ENCODE data around the gene ERG.

The ERG gene, protein sequence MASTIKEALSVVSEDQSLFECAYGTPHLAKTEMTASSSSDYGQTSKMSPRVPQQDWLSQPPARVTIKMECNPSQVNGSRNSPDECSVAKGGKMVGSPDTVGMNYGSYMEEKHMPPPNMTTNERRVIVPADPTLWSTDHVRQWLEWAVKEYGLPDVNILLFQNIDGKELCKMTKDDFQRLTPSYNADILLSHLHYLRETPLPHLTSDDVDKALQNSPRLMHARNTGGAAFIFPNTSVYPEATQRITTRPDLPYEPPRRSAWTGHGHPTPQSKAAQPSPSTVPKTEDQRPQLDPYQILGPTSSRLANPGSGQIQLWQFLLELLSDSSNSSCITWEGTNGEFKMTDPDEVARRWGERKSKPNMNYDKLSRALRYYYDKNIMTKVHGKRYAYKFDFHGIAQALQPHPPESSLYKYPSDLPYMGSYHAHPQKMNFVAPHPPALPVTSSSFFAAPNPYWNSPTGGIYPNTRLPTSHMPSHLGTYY
- 0 to 0.18 (median 0) reads per million in 4 experiments for total RNA-seq

DNA sequence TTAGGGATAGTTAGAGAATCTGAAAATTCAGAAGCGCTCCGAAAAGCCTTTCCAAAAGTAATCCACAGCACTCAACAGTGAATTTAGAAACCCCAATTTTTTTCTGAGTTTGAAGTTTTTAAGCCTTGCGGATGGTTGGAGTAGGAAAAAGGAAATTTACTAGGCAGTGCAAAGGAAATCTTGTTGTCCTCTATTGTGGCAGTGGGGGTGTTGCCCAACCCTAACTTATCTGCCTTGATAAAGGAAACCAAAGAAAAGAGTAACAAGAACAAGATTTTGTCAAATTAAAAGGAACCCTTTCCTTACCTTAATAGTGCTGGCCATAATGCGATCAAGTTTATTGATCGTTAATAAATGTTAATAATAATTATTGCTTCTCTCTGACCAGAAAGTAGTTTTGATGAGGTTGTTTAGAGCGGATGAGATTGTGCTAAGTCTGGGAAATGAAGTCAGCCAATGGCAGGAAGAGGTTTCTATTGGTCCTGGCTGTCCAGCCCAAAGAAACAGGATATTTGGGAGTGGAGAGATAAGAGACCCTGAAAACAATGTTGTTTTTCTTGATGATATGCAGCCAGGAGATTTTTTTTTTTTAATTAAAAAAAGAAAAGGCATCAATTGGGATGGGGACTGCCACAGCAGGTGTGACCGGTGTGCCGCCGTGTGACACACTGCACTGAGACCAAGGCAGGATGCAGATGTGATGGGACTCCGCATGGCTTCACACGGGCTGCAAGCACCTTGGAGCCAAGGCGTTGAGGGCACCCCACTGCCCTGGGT lies at the start of gene ERG:
Gene ERG (minus strand): TSS at position 421 of the 777 bp plus-strand sequence. CDS start 97 bp downstream, at position 324.
- no peak for DNase-seq

- DNase-seq, result no peak
Measured at GRCh38 chr21:38544661-38545060, 46.4 kb upstream of the ERG start.

DNA sequence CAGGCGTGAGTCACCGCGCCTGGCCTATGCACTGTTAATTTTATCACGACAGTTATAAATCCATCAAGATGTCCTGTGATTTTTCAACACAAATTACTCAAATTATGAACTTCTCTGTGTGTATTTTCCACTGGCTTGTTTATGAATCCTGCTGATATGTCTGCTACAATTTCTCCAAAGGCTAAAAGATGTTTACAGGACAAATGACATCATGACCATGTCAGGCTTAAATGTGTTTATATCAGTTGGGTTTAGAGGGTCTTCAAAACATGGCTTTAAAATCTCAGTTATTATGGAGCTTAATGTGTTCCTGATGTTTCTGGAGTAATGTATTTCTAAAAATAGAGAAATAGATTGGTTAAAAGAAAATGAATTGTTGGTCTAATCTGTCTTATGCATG lies 44.0 kb upstream of the ERG start:
- DNase-seq, result no peak

DNA sequence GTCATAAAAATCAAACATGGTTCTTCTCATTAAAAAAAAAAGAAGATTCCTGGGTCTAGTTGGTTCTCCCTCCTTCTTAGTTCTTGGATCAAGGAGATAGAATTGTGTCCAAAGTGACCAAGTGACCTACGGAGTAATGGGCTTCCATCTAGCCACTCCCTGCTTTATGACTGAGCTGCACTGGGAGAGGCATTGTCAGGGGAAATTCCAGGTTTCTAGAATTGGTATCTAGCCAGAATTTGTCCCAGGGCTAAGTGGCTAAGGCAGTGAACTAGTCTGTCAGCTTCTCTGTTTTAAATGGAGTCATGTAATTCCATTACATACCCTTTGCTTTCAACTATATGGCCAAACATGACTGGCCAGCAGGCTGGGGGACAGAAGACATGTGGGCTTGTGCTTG lies 40.1 kb upstream of the ERG start:
- DNase-seq, result no peak

DNA sequence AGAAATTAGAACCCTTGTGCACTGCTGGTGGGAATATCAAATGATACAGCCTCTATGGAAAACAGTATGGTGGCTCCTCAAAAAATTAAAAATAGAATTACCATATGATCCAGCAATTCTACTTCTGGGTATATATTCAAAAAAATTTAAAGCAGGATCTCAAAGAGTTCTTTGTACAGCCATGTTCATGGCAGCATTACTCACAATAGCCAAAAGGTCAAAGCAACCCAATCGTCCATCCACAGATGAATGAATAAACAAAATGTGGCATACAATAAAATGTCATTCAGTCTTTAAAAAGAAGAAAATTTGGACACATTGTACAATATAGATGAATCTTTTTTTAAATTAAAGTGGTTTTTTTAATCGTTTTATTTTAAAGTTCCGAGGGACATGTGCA lies 36.3 kb upstream of the ERG start:
- DNase-seq, result no peak

- no peak for DNase-seq
Measured at GRCh38 chr21:38533887-38534286, 35.6 kb upstream of the ERG start.

- DNase-seq, result no peak
Measured at GRCh38 chr21:38531591-38531990, 33.3 kb upstream of the ERG start.

GRCh38 chr21:38531039-38531541 lies 32.8 kb upstream of the ERG start:
- no peak for DNase-seq

- no peak for DNase-seq
Measured at GRCh38 chr21:38527737-38528136, 29.5 kb upstream of the ERG start.

GRCh38 chr21:38525454-38525853 lies 27.2 kb upstream of the ERG start:
- DNase-seq, result no peak

- no peak for DNase-seq
Measured at GRCh38 chr21:38524168-38525153, 26.2 kb upstream of the ERG start.

GRCh38 chr21:38520511-38520910 lies 22.2 kb upstream of the ERG start:
- DNase-seq, result no peak

DNA sequence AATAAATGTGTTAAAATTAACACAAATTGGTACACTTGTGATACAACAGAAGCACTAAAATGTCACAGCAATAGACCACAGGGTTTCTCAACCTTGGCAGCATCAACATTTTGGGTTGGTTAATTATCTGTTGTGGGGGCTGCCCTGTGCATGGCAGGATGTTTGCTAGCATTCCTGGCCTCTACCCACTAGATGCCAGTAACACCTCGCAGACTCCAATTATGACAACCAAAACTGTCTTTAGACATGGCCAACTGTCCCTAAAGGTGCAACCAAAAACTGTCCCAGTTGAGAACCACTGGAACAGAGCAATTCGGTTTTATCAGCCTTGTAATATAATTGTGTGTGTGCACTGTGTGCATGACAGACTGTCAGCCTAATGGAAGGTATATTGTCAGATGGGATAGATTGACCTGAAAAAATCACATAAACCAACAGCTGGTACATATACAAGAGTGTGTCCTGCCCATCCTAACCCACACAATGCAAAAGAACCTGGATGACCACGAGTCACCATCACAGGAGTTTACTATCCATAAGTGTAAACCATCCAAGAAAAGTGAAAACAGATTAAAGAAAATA lies 13.5 kb upstream of the ERG start:
- DNase-seq, result no peak

GRCh38 chr21:38511198-38511597 lies 12.9 kb upstream of the ERG start:
- DNase-seq, result no peak

- no peak for DNase-seq
Measured at GRCh38 chr21:38507374-38507942, 9.2 kb upstream of the ERG start.

GRCh38 chr21:38506661-38507281 lies 8.5 kb upstream of the ERG start:
- no peak for DNase-seq

DNA sequence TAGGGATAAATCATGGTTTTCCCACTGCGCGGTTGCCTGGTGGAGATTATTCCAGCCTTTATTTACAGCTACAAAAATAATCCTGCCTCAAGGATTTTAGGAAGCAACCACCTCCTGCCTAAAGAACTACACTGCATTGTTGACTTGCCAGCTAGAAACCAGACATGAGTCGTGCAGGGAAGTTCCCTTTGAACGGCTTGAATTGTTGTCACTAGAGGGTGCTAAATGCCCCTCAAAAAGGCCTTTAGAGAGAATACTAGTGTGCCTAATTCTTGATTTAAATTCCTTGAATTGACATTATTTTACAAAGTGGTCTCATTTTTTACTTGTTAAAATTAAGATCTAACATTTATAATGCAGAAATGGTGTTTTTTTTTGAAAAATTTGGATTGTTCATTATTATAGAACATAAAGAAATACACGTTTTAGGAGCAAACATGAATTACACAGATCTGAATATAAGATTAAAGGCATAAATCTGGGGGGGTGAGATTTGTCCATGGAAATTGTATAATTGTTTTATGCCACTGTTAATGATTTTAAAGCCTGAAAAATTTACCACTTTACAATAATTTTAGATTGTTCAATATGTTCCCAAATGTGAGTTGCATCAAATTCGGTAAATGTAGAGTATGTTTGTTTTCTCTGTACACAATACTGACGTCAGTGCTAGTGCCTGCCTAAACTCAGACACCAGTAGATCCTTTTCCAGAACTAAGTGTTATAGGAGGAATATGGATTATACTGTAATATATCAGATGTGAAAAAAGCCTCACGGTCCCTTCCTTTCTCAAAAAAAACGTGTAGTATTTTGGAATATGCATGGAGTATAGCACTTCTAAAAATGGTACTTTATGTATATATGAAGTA lies 7.6 kb upstream of the ERG start:
- no peak for DNase-seq

DNA sequence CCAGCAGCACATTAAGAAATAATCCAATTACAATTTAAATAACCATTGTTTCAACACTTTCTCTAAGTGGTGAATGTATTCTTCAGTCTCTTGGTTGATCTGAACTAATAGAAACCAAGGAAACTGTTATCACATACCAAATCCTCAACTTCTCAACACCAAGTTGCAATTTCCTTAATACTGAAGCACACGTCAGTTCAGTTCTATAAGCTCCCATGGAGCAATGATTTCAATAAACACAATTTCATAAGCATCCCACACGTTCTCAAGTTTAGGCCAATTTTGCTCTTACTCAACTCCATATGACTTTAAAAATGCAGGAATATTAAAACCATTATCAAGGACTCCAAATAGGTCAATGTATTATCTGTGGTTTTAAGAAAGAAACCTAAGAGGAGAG lies 5.8 kb upstream of the ERG start:
- no peak for DNase-seq

GRCh38 chr21:38503583-38503982 lies 5.3 kb upstream of the ERG start:
- no peak for DNase-seq

DNA sequence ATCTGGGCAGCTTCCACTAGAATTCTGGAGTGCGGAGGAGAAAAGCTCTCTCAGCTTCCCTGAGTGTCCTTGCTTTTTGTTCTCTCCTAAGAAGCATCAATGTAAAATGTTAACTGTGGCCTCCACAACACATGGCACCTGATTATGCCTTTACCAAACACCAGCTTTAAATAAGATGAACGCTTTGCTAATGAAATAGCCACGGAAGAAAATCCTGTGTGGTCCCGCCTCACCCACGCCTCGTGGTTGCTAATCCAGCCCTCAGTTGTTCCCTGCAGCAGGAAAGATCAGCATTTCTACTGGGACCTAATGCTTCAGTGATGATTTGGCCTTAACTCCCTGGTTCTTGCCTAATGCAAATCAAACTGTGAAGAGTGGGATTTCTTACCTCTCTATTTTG lies 1.8 kb upstream of the ERG start:
- no peak for DNase-seq
